ENCODE results near the gene ORMDL3. TPM values are rescaled to one million over a fixed set of nuclear protein-coding genes. Genes with fewer than 3 reads are reported as not detected.
"Not testable (repeated sequence)": the region's sequence is repeated elsewhere in the genome, so short reads cannot be mapped to it uniquely, and the experiment has no call there.

ORMDL3 gene
- total RNA-seq, 1 experiment from 2014 or later: 22.1 TPM

DNA sequence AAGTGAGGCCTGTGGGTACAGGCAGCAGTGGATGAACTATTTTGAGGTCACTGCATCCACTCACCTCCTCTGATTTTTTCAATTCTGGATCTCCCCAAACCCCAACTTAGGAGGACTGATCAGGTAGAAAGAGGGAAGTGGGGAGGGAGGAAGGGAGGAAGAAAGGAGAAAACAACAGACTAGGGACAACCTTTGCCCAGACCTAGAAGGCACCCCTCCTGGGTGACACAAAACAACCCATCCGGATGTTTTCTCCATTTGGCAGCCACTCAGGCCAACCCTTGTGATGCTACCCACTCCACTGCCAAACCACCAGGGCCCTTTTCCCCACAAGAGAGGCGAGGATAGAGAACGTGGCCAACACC, 2.7 kb downstream of the ORMDL3 start:
- DNase-seq (ENCODE audit: low read depth): no peak

DNA sequence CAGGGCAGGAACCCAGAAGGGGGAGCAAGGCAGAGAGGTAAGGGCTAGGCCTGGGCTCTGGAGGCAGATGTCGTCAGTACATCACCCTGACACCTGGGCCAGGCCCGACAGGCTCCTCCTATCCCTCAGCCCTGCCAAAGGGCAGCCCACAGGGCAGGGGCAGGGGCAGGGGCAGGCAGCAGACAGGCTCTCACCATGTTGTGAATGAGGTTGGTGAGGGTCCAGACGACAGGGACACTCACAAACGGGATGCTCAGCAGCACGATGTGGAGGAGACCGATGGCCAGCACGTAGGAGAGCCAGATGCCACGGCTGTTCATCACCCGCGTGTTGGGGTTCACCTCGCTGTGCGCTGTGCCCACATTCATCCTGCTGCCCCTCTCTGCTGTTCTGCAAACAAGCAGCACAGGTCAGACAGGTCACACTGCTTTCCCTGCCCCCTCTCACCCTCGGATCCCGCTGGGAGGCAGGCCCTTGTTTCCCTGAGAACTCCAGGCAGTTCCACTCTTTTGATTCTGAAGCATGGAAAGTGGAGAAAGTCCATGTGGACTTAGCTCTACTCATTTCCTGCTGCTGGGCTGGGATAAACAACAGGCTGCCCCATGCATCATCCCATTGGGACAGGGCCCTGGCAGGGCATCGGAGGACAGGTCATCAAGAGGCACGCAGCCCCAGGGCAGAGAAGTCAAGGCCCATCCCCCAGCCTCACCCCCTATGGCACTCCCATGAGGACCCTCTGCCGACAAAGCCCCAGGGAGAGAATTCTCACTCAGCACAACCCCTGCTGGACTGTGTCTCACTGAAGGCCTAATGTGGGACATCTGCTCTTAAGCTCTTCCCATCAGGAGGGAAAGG, 3.3 kb downstream of the ORMDL3 start:
- DNase-seq (ENCODE audit: low read depth): peak; percentile 14

DNA sequence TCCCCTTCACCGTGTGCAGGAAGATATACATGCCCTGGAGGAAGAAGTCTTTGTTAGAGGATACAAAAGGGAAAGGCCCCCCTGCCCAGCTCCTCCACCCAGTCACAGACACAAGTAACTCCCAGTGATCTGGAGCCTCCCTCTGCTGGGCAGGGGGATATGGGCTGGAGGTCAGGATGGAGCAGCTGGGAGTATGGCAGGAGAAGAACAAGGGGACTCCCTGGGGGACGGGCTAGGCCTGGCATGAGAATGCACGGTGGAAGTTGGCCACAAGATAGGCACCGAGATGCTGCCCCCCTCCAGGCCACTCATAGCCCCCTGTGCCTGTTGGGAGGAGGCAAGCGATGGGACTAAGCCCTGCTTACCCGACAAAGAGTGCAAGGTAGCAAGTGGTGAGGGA, 4.2 kb downstream of the ORMDL3 start:
- no peak for DNase-seq (ENCODE audit: low read depth)

DNA sequence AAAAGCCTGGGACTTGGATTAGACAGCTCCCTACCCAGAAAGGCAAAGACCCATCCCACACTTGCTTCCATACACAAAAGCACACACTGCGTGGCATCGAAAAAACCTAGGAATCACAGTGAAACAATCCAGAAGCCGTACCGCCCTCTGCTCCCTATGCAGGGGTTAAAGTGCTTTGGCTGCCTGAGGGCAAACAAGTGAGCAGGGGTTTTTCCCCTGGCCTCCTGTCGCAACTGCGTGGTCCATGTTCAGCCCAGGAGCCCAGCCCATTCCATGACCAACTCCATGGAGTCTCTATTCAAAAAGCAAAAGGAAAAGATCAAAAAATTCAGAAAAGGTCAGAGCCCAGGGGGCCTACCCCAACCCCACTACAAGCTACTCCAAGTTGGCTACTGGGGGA, 5.4 kb downstream of the ORMDL3 start:
- DNase-seq (ENCODE audit: low read depth): no peak

DNA sequence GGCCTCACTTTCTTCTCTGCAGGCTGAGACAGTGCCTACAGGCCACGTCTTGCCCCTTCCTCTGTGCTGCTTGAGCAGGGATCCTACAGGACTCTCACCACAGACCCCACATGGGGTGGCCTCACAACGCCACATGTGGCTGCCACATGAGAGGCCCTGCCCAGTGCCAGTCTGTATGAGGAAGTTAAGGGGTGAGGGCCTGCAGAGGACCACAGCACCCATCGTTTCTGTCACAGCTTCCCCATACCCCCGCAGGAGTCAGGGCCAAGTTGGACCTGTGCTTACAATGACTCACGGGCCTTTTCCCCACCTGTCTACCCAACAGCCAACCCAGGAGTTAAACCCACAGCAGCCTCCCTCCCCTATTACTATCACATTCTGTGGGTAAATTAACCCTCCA, 6.1 kb downstream of the ORMDL3 start:
- DNase-seq (ENCODE audit: low read depth): no peak

DNA sequence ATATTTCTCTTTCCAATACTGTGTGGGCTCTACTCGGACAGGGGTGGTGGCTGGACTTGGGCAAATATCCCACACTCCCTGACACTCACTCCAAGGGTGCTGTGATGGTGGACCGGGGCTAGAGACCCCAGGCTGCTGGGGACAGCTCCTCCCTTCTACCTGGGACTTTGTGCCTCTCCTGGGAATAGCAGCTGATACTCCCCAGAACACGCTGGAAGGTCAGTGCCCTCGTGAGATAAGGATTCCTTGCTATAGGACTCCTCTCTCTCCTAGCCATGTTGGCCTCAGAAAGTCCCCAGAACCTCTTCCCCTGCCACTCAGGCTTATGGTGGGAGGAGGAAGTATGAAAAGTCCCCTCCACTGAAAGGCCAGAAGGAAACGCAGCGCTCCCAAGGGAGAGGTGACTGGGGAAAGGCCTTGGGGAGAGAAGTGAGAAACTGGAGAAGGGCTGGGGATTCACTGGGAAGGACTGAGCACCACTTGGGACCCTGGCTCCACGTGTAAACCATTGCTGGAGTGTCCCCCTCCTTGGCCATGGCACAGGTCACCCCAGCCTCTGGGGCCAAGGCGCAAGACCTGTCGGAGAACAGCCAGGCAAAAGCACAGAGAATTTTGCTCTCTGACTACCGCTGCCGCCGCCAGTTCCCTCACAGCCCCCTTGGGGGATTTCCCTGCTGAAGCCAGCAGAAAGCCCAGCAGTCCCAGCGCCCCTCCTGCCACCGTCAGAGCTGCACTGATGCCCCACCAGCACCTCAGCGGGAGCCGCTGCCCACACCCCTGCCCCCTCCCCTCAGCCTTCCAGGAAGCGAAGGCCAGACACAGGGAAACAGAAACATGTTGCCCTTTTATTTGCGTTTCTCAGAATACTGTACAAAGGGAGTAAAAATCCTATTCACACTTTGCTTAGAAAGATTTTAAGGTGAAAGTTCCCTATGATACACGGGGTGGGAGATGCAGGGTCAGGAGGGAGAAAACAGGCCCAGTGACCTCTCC, 6.9 kb downstream of the ORMDL3 start:
- DNase-seq (ENCODE audit: low read depth): no peak

DNA sequence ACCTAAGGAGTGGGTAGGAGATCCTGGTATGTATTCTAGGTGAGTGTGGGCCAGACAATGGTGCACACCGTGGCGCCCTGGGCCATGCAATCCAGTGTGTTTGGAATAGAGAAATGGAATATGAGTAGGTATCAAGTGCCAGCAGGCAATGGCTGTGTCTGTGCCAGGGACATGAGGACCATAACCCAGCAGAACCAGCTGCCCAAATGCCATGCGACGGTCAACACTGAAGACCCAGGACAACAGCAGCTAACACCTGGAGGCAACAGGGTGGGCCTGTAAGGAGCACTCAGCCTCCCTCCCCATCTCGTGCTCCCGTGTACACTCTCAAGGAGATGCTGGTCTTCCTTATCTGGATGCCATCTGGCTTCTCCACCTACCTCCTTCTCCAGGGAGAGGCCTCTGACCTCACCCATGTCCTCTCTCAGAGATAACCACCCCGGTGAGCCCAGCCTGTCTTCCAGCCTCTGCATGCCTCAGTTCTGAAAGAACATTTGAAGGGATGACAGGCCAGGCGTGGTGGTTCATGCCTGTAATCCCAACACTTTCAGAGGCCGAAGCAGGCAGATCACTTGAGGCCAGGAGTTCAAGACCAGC, 8.2 kb downstream of the ORMDL3 start:
- no peak for DNase-seq (ENCODE audit: low read depth)

DNA sequence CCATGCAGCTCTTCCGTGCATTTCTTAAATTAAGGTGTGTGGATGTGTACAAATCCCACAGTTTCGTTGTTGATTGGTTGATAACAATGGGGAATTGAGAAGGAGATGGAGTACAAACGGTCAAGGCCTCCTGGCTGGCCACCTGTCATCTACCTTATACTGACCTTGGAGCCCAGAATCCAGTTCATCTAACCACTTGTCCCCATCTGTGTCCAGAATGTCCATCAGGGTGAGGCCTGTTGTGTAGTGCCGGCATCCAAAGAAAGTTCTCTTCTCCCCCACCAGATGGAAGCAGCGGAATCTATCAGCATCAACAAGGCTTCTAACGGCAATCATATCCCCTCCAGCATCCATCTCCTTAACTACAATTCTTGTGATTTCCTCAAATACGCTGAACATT, 10.5 kb downstream of the ORMDL3 start:
- DNase-seq (ENCODE audit: low read depth): peak; percentile 15

DNA sequence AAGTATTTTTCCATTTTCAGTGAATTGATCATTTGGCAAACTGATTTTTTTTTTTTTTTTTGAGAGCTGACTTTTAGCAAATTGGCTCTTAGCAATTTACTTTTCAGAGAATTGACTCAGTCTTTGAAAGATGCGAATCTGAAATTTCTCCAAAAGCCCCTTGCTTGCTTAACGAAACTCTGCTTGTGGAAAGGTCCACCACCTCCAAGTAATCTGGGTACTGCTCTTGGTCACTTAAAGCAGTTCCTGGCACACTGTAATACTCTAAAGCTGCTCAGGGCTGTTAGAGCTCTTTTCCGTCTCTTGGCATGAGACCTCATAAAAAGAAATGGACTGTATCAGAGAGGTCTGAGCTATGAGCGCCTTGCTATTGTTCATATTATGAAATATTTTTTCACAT, 11.8 kb downstream of the ORMDL3 start:
- DNase-seq (ENCODE audit: low read depth): no peak

DNA sequence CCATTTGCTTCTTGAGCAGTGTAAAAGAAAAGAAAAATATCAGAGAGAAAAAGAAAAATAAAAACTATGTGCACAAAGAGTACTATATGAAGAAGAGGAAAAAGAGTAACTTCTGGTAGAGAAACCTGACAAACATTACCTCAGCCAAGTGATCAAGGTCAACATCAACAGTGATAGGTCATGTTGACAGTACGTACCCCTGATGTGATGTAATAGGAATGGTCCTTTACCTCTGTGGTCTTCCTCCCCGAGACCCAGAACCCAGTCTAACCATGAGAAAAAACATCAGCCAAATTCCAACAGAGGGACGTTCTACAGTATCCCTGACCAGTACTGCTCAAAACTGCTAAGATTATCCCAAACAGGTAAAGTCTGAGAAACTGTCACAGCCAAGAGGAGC, 13.4 kb downstream of the ORMDL3 start:
- DNase-seq (ENCODE audit: low read depth): no peak

DNA sequence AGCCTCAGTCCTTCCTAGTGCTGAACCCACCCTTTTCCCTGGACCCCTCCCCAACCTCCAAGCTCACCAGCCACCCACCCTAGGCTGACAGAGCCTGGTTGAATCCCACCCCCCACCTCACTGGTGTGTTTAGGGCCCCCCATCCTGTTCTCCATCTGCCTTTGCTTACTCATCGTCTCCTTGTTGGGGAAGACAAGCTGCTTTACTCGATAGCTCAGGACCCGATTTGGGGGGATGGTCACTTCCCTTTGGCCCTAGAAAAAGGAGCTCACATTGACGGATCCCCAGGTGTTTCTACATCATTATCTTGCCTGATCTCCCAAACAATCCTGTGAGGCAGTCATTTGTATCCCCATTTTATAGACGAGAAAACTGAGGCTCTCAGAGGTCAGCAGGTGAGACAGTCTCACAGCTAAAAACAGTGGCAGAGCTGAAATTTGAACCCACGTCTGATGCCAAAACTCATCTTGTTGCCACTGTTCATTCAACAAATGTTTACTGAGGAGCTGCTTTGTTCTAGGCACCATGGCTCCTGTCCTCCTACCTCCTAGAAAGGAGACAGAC, 18.5 kb downstream of the ORMDL3 start:
- no peak for DNase-seq (ENCODE audit: low read depth)

DNA sequence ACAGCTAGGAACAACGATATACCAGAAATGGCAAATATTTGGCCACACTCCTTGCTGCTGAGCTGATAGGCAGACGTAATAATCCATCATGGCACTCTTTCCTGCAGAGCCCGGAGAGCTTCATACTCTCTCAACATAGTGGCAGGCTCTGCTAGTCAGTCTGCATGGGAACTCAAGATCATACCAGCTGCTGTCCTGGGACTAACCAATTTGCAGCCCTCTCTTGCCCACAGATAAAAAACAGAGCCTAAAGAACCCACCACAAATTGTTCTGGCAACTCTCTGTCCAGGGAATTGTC, 22.5 kb downstream of the ORMDL3 start:
- DNase-seq (ENCODE audit: low read depth): no peak

DNA sequence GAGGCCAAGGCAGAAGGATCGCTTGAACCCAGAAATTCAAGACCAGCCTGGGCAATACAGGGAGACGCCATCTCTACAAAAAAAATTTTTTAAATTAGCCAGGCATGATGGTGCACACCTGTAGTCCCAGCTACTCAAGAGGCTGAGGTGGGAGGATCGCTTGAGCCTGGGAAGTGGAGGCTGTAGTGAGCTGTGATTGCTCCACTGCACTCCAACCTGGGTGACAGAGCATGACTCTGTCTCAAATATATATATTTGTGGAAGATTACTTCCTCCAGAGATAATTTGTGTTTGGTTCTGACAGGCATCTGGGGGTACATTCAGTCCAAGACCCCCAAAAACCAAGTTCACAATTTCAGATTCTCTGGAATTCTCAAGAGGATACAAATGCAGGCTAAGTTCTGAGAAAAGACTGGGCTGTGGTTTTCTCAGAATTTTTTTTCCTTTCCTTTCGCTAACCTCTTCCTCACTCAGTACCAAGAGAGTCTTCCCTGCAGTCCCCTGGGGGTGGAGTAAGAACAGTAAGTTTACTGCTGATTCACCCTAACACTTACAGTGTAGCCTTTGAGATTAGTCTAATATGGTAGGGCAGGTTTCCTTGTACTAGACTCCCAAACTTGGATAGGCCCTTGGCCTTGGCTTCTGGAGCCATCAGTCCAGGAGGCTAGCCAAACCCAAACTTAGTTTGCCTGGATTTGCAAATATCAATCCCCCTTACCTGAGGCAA, 24.1 kb downstream of the ORMDL3 start:
- DNase-seq (ENCODE audit: low read depth): no peak

DNA sequence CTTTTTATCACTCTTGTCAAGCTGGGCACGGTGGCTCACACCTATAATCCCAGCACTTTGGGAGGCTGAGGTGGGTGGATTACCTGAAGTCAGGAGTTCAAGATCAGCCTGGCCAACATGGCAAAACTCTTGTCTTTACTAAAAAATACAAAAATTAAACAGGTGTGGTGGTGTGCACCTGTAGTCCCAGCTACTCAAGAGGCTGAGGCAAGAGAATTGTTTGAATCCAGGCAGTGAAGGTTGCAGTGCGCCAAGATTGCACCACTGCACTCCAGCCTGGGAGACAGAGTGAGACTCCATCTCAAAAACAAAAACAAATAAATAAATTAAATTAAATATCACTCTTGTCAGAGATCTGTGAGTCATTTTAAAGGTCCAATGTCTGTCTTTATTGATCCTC, 25.4 kb downstream of the ORMDL3 start:
- DNase-seq (ENCODE audit: low read depth): not testable (repeated sequence)

DNA sequence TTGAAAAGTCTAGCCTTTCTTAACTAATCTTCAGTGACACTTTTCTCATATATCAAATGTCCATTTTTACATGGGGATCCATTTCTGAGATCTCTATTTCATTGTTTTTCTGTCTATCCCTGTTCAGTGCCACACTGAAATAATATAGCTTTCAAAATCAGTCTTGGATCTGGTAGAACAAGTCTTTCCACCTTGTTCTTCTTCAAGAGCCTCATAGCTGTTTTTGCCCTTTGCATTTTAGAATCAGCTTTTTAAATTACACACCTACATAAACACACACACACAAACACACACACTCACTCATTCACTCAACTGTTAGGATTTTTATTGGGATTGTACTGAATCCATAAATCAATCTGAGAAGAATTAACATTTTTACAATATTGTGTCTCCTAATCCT, 28.2 kb downstream of the ORMDL3 start:
- no peak for DNase-seq (ENCODE audit: low read depth)

DNA sequence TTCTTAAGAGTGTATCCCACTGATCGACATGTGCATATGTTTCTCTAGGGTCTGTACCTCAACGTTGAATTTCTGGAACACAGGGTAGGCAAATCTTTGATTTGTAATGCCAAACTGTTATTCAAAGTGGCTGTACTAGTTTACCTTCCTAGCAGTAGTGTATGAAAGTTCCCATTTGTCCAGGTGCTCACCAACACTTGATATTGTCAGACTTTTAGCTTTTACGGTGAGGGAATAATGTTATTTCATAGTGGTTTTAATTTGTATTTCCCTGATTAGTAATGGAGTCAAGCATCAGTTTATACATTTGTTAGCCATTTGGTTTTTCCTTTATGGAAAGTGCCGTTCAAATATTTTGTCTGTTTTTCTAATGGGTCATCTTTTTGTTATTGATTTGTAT, 29.3 kb downstream of the ORMDL3 start:
- DNase-seq (ENCODE audit: low read depth): no peak

DNA sequence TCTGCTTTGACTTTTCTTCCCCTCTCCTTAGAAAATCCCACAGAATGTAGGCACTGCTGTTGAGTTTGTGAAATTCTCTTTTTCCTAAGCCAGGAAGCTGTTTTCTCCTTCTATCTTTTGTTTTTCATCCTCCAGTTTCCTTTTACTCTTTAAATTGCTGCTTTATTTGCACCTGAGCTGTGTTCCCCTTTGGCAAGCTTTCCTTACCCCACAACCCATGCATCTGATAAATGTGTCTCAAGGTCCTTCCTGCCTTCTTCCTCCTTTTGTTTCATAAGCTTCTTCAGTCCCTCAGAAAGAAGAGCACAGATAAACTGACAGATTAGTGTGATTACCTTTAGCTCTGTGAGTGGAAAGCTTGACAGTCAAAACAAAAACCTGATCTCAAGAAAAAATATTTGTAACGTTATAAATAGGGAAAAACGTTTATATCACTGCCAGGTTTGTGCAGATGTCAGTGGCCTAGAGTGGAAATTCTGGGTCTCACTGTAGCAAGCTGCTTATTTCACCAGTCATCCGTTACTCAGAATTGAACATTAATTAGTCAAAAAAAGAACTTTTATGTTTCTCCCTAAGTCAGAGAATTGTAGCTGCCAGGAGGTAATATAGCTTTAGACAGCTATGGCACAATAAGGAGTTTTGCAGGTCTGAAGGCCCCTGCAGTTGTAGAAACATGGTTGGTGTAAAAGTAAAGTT, 32.6 kb downstream of the ORMDL3 start:
- DNase-seq (ENCODE audit: low read depth): no peak

DNA sequence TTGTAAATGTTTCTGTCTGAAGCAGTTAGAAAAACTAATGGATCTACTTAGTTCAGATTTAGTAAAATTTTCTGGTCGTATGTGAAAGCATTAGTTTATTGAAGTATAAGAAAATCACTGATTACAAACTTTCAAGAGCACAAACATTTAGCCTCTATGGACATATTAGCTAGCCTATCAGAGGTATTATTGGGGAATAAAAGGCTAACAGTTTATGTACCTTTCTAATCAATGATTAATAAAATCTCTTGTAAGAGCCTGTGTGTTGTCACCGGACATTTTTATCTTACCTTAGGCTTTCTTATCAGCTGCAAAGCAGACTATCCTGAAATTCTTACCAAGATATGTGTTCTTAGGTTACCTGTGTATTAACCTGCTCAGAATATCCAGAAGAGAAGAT, 38.2 kb downstream of the ORMDL3 start:
- no peak for DNase-seq (ENCODE audit: low read depth)

DNA sequence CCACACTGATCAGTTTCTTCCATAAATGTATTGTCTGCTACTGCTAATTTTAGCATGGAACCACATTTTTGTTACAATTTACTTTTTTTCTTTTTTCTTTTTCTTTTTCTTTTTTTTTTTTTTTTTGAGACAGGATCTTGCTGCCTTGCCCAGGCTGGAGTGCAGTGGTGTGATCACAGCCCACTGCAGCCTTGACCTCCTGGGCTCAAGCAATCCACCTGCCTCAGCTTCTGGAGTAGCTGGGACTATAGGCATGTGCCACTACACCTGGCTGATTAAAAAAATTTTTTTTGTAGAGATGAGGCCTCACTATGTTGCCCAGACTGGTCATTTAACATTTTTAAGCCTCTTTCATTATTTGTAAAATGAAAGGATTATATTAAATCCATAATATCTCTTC, 40.3 kb downstream of the ORMDL3 start:
- no peak for DNase-seq (ENCODE audit: low read depth)

DNA sequence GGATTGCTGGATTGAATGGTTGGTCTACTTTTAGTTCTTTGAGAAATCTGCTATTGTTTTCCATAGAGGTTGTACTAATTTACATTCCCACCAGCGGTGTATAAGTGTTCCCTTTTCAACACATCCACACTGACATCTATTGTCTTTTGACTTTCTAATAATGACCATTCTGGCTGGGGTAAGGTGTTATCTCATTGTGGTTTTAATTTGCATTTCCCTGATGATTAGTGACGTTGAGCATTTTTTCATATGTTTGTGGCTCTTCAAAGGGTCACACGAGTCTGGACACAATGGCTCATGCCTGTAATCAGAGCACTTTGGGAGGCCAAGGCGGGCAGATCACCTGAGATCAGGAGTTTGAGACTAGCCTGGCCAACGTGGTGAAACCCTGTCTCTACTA, 41.3 kb downstream of the ORMDL3 start:
- DNase-seq (ENCODE audit: low read depth): not testable (repeated sequence)

DNA sequence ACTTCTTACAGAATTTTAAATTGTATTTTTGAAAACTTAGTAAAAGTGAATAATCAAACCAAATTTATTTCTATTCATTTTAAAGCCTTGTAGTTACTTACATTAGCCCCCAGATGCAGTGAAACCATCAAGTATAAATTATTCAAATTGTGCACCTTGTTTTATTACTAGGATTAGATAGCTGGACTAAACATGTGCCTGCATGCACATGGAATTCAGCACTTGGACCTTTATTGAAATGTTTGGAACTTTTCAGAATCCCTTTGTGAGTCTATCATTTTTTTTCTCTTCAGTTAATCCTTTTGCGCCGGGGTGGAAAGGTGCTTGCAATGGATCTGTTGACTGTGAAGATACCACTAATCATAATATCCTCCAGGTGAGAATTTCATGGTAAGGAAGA, 54.6 kb downstream of the ORMDL3 start:
- DNase-seq (ENCODE audit: low read depth): no peak

All from RPMI7951 (cell line).